H9 (cell line): Measurements from ENCODE around the gene CCL16. TPM values are rescaled to one million over a fixed set of nuclear protein-coding genes. Genes with fewer than 3 reads are reported as not detected.

Experiments used
- DNase-seq: peaks from one replicate; pipeline ENCODE4 v3.0.0-alpha.2; 2017
- H2AFZ ChIP-seq: one replicate; pipeline ENCODE4 v1.6.1; 2013; ENCODE audit warnings: mild to moderate bottlenecking, low read length, control low read depth, moderate library complexity
- H2AK5ac ChIP-seq: 2 replicates; pipeline ENCODE4 v1.6.1; 2013; ENCODE audit warnings: low read length, control low read depth, mixed read lengths; ENCODE audit not compliant: insufficient read length
- H2BK120ac ChIP-seq: one replicate; pipeline ENCODE4 v1.6.1; 2013; ENCODE audit warnings: low read depth, mild to moderate bottlenecking, low read length, control low read depth, inconsistent platforms; ENCODE audit not compliant: poor library complexity, severe bottlenecking
- H2BK12ac ChIP-seq: 2 replicates; pipeline ENCODE4 v1.6.1; 2013; ENCODE audit warnings: low read length, control low read depth, mixed read lengths, low read depth; ENCODE audit not compliant: insufficient read length
- H2BK15ac ChIP-seq: 2 replicates; pipeline ENCODE4 v1.6.1; 2013; ENCODE audit warnings: low read depth, low read length, control low read depth
- H2BK20ac ChIP-seq: one replicate; pipeline ENCODE4 v1.6.1; 2013; ENCODE audit warnings: low read depth, mild to moderate bottlenecking, low read length, control low read depth, inconsistent platforms; ENCODE audit not compliant: poor library complexity, severe bottlenecking
- H2BK5ac ChIP-seq: 2 replicates; pipeline ENCODE4 v1.6.1; 2013; ENCODE audit warnings: low read length, control low read depth, mixed read lengths; ENCODE audit not compliant: insufficient read length
- H3K14ac ChIP-seq: 2 replicates; pipeline ENCODE4 v1.6.1; 2013; ENCODE audit warnings: low read length, control low read depth; ENCODE audit not compliant: insufficient read depth
- H3K18ac ChIP-seq: 2 replicates; pipeline ENCODE4 v1.6.1; 2013; ENCODE audit warnings: low read depth, mild to moderate bottlenecking, mixed read lengths, low read length, control low read depth; ENCODE audit not compliant: insufficient read length
- H3K23ac ChIP-seq: 2 replicates; pipeline ENCODE4 v1.6.1; 2013; ENCODE audit warnings: low read length, control low read depth, mixed read lengths, low read depth; ENCODE audit not compliant: insufficient read length
- H3K23me2 ChIP-seq: 2 replicates; pipeline ENCODE4 v1.6.1; 2013; ENCODE audit warnings: low read depth, mild to moderate bottlenecking, mixed read lengths, low read length, control low read depth; ENCODE audit not compliant: insufficient read length, poor library complexity, severe bottlenecking
- H3K27ac ChIP-seq: 2 replicates; pipeline ENCODE4 v1.5.1; 2013; ENCODE audit warnings: low read length, control low read depth, mixed read lengths, low read depth; ENCODE audit not compliant: insufficient read length
- H3K27me3 ChIP-seq: 2 replicates; pipeline ENCODE4 v1.6.1; 2013; ENCODE audit warnings: low read length, control low read depth, inconsistent platforms; ENCODE audit not compliant: insufficient read depth
- H3K4ac ChIP-seq: 2 replicates; pipeline ENCODE4 v1.6.1; 2013; ENCODE audit warnings: low read depth, mild to moderate bottlenecking, control low read depth, inconsistent platforms, low read length, moderate library complexity
- H3K4me1 ChIP-seq: 2 replicates; pipeline ENCODE4 v1.6.1; 2013; ENCODE audit warnings: low read length, control low read depth, inconsistent platforms; ENCODE audit not compliant: insufficient read depth
- H3K4me2 ChIP-seq: 2 replicates; pipeline ENCODE4 v1.6.1; 2013; ENCODE audit warnings: low read length, control low read depth, mixed read lengths; ENCODE audit not compliant: insufficient read length, insufficient read depth
- H3K56ac ChIP-seq: 2 replicates; pipeline ENCODE4 v1.6.1; 2013; ENCODE audit warnings: low read depth, mild to moderate bottlenecking, mixed read lengths, low read length, control low read depth; ENCODE audit not compliant: insufficient read length
- H3K79me1 ChIP-seq: 2 replicates; pipeline ENCODE4 v1.6.1; 2013; ENCODE audit warnings: low read depth, mild to moderate bottlenecking, moderate library complexity, low read length, control low read depth, inconsistent platforms; ENCODE audit not compliant: insufficient read depth, poor library complexity, severe bottlenecking
- H3K79me2 ChIP-seq: 2 replicates; pipeline ENCODE4 v1.6.1; 2013; ENCODE audit warnings: low read length, control low read depth, inconsistent platforms; ENCODE audit not compliant: insufficient read depth
- H3K9ac ChIP-seq: 2 replicates; pipeline ENCODE4 v1.6.1; 2013; ENCODE audit warnings: low read length, control low read depth, mixed read lengths; ENCODE audit not compliant: insufficient read length; ENCODE audit errors: extremely low read depth
- H3K9me3 ChIP-seq: one replicate; pipeline ENCODE4 v1.6.1; 2013; ENCODE audit warnings: low read depth, low read length, inconsistent platforms; ENCODE audit not compliant: control insufficient read depth
- H3T11ph ChIP-seq: one replicate; pipeline ENCODE4 v1.6.1; 2013; ENCODE audit warnings: mild to moderate bottlenecking, low read length, control low read depth, inconsistent platforms
- H4K20me1 ChIP-seq: one replicate; pipeline ENCODE4 v1.6.1; 2013; ENCODE audit not compliant: control insufficient read depth, insufficient read length, insufficient read depth
- H4K5ac ChIP-seq: 2 replicates; pipeline ENCODE4 v1.6.1; 2013; ENCODE audit warnings: low read depth, mild to moderate bottlenecking, mixed read lengths, low read length, control low read depth; ENCODE audit not compliant: insufficient read length
- H4K8ac ChIP-seq: replicated peaks from 2 replicates; pipeline ENCODE4 v1.6.1; 2013; ENCODE audit warnings: low read length, control low read depth, mixed read lengths, low read depth; ENCODE audit not compliant: insufficient read length
- H4K91ac ChIP-seq: 2 replicates; pipeline ENCODE4 v1.6.1; 2013; ENCODE audit warnings: low read depth, mild to moderate bottlenecking, moderate library complexity, mixed read lengths, low read length, control low read depth; ENCODE audit not compliant: insufficient read length
- H3K27ac Mint-ChIP-seq, 3 experiments: 2 replicates in 2 of 3; 3 replicates in 1 of 3; pipeline ENCODE4 v1.8.0; 2020 to 2021; ENCODE audit warnings: mixed read lengths in 3 of 3, mild to moderate bottlenecking in 1 of 3, moderate library complexity in 1 of 3
- H3K27me3 Mint-ChIP-seq: 2 replicates; pipeline ENCODE4 v1.8.0; 2021; ENCODE audit warnings: low read depth, mild to moderate bottlenecking, moderate library complexity, mixed read lengths
- H3K36me3 Mint-ChIP-seq, 3 experiments: 2 replicates in 2 of 3; 3 replicates in 1 of 3; pipeline ENCODE4 v1.8.0; 2020 to 2021; ENCODE audit warnings: low read depth in 3 of 3, mixed read lengths in 3 of 3; ENCODE audit not compliant: insufficient read depth in 1 of 3
- H3K4me1 Mint-ChIP-seq, 2 experiments: 2 replicates each; pipeline ENCODE4 v1.8.0; 2020; ENCODE audit warnings: mixed read lengths in 2 of 2
- H3K4me3 Mint-ChIP-seq, 2 experiments: 2 replicates in 1 of 2; 3 replicates in 1 of 2; pipeline ENCODE4 v1.8.0; 2020 to 2021; ENCODE audit warnings: mild to moderate bottlenecking in 2 of 2, mixed read lengths in 2 of 2, moderate library complexity in 1 of 2
- H3K9me3 Mint-ChIP-seq, 2 experiments: 2 replicates in 1 of 2; 3 replicates in 1 of 2; pipeline ENCODE4 v1.8.0; 2020; ENCODE audit warnings: mild to moderate bottlenecking in 2 of 2, mixed read lengths in 2 of 2, moderate library complexity in 1 of 2
- WGBS: extraction: QIAGEN DNeasy Blood & Tissue Kit; methylation state at CpG from one replicate; pipeline ENCODE4 v1.1.7; 2013; ENCODE audit warnings: missing lambda C conversion rate, low lambda C conversion rate, mixed read lengths; ENCODE audit not compliant: insufficient read length; ENCODE audit errors: extremely low coverage; 5-methylcytosine and 5-hydroxymethylcytosine counted together
- total RNA-seq: library from RNA; stranded (reverse); gene quantifications from 2 replicates; pipeline ENCODE4 v1.2.1, GENCODE V29; 2021
- TF ChIP-seq, protein P1 (sequence below): fragments of 200-600 bp; sonication (generic); conservative IDR thresholded peaks from 3 replicates; pipeline ENCODE4 v1.8.0; 2021; ENCODE audit warnings: antibody characterized with exemption, mild to moderate bottlenecking

CCL16 gene
- total RNA-seq, 1 experiment from 2014 or later, result not detected

DNA sequence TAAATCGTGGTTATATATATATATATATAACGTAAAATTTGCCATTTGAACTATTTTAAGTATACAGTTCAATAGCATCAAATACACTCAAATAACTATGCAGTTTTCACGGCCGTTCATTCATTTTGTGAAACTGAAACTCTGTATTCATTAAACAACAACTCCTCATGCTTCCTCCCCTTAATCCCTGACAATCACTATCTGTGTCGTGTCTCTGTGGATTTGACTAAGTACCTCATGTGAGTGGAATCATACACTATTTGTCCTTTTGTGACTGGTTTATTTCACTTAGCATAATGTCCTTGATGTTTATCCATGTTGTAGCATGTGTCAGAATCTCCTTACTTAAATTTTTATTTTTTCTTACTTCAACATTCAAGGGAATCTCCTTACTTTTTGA is 33.6 kb upstream of the CCL16 start:
- Histone ChIP-seq H3K4me1 (no peaks in the 10 kb centered on the region), H4K91ac (no peak overlapping the region), H2BK12ac (no peak overlapping the region), H3K9me3 (no peaks in the 10 kb centered on the region), H3K14ac (no peak overlapping the region), H2BK120ac (no peak overlapping the region), H3K79me1 (no peaks in the 10 kb centered on the region), H4K20me1 (no peaks in the 10 kb centered on the region), H2AFZ (no peak overlapping the region), H3K79me2 (no peaks in the 10 kb centered on the region), H2BK15ac (no peak overlapping the region), H3K56ac (no peak overlapping the region), H2AK5ac (no peak overlapping the region), H2BK20ac (no peak overlapping the region), H3K4ac (no peak overlapping the region), H3K9ac (no peak overlapping the region), H4K5ac (no peak overlapping the region), H4K8ac (no peak overlapping the region), H2BK5ac (no peak overlapping the region), H3K23ac (no peak overlapping the region), H3T11ph (no peak overlapping the region), H3K23me2 (no peaks in the 10 kb centered on the region), H3K18ac (no peak overlapping the region), H3K27ac (no peak overlapping the region), H3K27me3 (no peaks in the 10 kb centered on the region), H3K4me2 (no peak overlapping the region)
- Mint-ChIP-seq H3K4me3 (no peak overlapping the region), H3K36me3 (peaks cover 0 to 3% (median 0%) of the 10 kb centered on the region in 3 experiments; a peak in 3 of 7 replicates), H3K27me3 (peaks cover 22% of the 10 kb centered on the region), H3K27ac (no peak overlapping the region), H3K9me3 (peaks cover 31 to 35% of the 10 kb centered on the region in 2 experiments), H3K4me1 (no peaks in the 10 kb centered on the region)
- no CpG with 5 or more reads among the region's 5 CpGs for WGBS
- no peak for DNase-seq
- TF ChIP-seq, protein P1, sequence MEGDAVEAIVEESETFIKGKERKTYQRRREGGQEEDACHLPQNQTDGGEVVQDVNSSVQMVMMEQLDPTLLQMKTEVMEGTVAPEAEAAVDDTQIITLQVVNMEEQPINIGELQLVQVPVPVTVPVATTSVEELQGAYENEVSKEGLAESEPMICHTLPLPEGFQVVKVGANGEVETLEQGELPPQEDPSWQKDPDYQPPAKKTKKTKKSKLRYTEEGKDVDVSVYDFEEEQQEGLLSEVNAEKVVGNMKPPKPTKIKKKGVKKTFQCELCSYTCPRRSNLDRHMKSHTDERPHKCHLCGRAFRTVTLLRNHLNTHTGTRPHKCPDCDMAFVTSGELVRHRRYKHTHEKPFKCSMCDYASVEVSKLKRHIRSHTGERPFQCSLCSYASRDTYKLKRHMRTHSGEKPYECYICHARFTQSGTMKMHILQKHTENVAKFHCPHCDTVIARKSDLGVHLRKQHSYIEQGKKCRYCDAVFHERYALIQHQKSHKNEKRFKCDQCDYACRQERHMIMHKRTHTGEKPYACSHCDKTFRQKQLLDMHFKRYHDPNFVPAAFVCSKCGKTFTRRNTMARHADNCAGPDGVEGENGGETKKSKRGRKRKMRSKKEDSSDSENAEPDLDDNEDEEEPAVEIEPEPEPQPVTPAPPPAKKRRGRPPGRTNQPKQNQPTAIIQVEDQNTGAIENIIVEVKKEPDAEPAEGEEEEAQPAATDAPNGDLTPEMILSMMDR, result no peak
